CD4-positive, alpha-beta T cell treated with Interleukin-2 at 100 ng/mL for 4 hours (primary cell): ENCODE data around the gene SPDYE1.

ENCODE experiments used
- DNase-seq: peaks from one replicate; pipeline ENCODE4 v3.0.0-alpha.2; 2020; ENCODE audit warnings: low spot score

Gene SPDYE1

DNA sequence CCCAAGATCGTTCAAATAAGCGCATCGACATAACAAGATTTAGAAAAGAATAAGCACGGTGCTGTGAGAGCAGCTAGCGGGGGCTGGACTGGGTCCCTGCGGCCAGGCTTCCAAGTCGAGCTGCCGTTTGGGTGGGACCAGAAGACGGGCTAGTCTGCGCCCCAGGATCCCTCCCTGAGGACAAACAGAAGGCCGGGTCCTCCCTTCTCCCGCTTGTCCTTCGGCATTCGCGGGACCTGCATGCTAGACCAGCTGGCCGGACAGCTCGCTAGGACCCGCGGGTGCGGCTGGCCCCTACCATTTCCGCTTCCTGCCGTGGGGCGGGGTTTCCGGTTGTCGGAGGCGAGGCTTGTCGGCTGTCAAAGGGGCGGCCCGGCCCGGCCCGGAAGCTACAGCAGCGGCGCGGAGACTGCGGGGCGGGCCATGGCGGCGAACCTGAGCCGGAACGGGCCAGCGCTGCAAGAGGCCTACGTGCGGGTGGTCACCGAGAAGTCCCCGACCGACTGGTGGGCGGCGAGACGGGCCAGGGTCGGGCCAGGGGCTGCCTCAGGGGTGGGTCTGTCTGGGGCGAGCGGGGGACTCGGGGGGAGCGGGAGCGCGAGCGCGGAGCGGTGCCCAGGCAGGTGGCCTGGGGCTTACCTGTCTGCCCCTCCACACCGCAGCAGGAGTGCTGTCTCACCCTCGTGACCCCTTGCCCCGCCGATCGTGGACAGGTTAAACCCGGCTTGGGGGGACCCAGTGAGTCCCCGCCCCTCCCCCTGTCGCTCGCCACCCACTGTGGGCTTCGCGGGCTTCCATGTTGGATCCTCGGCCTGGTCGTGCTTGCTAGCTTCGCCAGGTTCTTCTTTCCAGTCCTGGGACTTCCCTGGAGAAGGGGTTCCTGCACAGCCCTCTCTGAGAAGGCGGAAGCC, 46.9 kb downstream of the SPDYE1 start, which contains the start of gene DBNL:
DBNL (plus strand) TSS at position 388 of the 911 bp plus-strand sequence; CDS start at position 424, 36 bp downstream.
- peak; percentile 85 for DNase-seq

DNA sequence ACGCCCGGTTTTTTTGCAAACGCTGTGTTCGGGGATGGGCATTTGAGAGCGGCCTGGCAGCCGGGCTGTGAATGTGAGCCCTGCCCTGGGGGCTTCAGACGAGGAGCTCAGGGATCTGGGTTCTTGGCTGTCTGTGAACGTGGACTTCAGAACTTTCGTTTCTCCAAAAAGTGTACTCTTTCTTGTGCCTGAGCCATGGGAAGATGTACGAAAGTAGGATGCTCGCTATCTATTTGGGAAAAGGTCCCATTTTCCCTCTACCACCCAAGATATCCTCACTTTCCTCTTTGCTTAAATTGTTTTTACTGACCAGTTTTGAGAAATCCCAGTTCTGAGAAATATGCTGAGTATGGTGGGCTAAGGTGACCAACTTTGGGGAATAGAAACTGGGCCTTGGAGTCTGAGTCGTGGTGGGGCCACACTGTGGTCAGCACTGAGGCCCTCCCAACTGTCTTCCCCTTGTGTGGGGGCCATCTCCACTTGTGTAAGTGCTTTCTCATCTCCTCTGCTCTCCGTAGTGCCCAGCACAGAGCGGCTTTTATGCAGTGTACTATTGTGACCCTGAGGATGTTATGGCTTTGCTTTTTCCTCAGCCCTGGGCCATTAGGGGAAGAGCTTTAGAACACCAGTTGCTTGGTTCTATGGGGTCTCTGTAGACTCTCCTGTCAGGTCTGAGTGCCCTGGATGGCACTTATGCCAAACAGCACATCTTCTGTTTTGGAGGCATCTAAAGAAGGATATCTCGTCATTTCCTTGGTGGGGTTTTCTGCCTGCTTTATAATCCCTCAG, 47.7 kb downstream of the SPDYE1 start:
- DNase-seq: no peak

DNA sequence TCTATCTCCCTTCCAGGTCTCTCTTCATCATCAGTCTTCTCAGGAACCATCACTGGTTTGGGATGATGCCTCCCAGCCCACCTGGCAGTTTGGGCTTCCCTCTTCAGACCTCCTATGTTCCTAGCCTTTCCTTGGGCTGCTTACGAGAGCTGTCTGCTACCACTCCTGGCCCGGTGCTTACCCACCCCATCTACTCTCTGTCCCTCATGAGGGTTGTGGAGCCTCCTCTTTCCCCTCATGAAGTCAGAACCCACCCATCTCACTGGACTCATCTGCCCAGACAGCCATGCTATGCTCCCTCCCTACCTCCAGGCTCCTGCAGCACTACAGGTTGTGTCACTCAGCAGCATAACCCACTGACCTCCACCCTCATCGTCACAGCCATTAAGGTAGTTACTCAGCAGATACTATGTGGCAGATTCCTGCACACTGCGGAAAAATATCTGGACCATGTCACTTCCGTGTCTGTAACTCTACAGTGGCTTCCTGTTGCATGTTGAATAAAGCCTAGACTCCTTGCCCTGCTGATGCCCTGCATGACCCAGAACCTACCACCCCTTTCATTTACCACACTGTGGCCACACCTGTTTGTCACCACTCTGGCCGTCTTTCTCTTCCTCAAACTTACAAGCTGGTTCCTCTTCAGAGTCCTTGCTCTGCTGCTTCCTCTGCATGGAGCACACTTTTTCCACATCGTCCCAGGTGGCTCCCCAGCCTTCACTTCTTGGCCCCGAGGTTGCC, 48.8 kb downstream of the SPDYE1 start:
- DNase-seq: peak; percentile 60

DNA sequence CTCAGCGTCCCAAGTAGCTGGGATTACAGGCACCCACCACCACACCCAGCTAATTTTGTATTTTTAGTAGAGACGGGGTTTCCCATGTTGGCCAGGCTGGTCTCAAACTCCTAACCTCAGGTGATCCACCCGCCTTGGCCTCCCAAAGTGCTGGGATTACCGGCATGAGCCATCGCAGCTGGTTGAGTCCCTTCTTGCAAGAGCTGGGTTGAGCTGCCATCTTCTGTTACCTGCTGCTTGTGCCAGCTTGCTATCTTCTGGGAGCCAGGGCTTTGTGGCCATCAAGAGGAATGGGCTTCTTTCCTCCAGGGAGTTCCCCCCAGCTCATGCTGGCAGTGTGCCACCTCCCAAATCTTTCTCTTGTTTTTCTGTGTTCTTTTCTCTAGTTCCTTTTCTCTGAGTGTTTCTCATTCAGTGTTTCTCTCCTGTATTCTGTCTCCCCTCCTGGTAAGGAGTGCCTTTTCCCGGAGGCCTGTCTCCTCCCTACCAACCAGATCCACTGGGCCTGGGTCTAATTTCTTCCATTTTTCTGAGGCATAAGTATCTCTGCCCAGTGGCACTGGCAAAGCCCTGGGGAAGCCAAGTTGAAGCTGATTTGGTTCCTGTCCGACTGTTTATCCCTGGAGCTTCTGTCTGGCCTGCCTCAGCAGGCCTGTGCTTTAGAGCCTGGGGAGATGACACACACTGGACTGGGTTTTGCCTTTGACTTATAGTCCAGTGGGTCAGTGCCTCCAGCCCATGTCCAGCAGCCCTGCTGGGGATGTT, 50.5 kb downstream of the SPDYE1 start:
- no peak for DNase-seq

DNA sequence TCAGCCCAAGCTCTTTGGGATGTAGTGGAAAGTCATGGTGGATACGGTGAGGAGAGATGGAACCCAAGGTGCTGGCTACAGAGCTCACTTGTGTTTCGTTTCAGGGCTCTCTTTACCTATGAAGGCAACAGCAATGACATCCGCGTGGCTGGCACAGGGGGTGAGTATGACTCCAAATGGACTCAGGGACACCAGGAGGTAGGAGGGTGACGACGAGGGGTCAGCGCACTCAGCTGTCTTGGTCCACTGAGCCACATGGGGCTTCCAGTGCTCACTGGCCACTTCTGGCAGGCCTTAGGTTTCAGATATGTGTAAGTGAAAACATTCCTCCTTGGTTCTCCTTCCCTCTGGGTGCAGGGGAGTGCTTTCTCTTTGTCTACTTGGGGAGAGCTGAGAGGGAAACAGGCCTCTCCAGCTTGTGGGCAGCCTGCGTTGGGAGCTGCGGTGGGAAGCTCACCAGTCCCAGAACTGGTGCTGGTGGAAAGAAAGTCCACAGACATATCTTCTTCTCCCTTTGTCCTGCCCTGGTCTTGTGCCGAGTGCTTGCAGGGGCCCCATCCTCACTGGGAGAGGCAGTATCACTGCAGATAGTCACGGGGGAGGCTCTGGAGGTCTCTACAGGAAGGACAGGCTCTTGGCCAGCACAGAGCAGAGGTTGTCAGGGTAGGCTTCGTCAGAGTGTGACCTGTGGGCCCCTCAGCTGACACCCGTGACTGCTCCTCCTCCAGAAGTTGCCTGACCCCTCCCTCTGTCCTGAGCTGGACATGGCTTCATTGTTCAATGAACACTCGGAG, 52.6 kb downstream of the SPDYE1 start:
- no peak for DNase-seq

DNA sequence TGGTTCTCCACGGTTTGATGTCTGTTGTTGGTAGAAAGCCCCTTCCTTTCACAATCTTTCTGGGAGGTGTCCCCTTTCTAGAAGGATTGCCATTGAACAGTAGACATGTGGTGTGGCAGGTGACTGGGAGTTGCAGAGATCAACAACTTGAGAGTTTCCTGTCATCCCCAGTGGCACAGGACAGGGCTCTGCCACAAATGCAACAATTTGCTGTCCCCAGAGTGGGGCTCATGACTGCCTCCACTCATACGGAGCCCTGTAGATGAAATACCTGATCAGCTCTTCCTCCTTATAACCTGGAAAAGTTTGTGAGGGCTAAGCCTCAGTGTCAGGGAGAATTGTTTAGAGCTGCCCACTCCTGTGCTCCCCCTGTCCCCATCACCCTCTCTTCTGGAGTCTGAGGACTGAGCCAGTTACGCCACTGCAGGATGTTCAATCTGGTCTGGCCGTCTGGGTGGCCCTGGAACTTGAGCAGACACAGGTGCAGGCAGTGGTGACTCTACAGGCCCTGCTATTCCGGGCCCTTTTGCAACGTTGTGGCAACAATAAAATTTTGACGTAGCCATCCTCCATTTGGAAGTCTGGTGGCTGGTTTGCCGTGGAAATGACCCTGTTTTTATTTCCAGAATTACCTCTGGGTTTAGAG, 53.3 kb downstream of the SPDYE1 start:
- no peak for DNase-seq

DNA sequence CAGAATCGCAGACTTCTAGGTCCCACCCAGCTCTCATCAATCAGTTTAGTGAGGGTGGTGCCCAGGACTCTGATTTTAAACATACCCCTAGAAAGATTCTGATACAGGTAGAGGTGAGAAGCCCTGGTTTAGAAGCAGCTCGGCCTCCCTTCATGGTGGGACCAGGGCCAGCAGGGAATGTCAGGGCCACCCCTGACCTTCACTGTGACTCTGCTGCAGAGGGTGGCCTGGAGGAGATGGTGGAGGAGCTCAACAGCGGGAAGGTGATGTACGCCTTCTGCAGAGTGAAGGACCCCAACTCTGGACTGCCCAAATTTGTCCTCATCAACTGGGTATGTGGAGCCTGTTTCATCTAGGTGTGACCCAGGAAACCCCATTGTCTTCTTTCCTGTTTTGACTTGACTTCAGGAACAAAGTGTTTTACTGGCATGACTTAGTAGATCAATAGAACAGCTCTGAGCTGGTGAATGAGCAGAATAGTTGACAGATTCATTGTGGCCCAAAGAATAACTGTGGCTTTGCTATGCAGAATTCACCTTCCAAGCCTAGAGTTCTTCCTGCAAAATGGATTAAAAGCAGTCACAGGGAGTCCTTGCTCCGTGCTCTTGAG, 54.0 kb downstream of the SPDYE1 start:
- DNase-seq: no peak

DNA sequence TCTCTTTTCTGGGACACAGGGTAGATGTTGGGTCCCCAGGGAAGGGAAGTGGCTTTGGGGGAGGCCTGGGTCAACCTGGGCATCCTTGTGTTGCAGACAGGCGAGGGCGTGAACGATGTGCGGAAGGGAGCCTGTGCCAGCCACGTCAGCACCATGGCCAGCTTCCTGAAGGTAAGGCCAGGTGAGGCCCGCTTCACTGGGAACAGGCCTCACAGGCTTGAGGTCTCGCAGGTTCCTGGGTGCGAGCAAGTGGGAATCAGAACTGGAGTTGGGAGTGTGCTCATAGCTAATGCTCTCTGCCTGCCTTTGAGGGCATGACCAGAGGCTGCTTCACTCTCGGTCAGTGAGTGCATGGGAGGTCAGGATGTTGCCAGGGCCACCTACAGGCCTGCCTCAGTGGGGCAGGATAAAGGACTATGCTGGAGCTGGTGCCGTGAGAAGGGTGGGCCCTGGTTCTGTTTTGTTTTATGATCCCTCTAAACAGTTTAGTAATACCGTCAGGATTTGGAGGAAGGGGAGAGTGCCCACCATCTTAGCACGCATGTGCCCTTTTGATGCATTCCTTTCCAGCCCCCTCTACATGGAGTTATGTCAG, 55.2 kb downstream of the SPDYE1 start:
- no peak for DNase-seq

DNA sequence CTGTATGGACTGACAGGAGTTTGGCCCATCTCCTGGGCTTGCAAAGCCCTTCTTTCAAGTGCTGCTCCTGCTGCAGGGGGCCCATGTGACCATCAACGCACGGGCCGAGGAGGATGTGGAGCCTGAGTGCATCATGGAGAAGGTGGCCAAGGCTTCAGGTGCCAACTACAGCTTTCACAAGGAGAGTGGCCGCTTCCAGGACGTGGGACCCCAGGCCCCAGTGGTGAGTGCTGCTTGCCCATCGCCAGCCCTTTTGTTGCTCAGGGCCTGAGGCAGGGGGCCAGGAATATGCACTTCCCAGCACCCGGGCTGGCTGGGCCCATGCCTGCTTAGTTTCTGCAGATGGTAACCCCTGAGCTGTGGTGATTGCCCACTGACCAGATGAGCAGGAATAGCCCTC, 59.0 kb downstream of the SPDYE1 start:
- no peak for DNase-seq

DNA sequence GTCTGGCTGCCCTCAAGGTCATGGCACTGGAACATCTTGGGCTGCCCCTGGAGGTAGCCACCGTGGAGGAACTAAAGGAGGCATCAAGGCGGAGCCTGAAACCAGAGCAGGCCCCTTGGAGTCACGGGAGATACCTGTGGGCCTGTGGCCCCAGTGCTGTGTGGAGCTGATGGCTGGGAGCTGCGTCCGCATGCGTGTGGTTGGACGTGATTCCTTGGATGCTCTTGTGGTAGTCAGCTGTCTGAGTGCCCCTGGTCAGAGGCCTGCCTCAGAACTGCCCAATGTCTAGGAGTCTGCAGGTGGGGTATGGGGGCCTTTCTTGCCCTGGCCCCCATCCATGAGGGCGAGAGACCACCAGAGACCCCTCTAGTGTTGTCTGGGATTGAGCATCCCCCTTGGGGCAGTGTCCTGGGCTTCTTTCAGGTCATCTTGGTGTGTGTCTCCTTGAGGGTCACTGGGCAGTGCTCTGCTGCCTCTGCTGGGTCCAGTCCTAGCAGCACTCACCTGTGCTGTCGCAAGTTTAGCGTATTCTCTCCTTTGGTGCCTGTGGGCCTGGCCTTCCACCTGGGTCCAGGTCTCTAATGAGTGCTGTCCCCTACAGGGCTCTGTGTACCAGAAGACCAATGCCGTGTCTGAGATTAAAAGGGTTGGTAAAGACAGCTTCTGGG, 59.6 kb downstream of the SPDYE1 start:
- no peak for DNase-seq

DNA sequence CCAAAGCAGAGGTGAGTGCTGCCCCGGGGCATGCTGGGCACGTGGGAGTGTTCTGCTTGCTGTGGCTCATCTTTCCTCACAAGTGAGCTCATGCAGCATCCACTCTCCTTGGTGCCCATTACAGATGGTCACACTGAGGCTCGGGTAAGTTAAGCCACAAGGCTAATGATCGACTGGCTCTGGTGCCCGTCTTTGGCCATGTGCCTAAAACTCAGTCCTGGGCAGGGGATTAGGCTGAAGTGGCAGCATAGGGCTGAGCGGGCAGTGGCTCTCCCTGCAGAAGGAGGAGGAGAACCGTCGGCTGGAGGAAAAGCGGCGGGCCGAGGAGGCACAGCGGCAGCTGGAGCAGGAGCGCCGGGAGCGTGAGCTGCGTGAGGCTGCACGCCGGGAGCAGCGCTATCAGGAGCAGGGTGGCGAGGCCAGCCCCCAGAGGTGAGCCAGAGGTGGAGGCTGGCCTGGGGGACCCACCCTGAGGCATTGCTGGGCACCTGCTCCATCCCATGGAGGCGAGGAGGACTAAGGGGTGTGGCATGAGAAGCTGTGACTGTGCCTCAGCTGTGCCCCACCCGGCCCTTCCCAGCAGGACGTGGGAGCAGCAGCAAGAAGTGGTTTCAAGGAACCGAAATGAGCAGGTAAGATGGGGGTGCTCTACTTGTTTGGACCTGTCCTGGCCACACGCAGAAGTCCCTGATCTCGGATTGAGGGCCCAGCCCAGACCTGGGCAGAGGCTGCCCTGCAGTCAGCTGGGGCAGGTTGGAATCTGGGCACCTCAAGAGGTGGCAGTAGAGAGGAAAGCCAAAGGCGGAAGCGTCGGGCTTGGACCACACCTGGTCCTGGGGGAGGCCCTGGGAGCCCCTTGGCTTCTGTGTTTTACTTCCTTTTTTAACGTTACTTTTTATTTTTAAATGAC, 60.4 kb downstream of the SPDYE1 start:
- DNase-seq: no peak

DNA sequence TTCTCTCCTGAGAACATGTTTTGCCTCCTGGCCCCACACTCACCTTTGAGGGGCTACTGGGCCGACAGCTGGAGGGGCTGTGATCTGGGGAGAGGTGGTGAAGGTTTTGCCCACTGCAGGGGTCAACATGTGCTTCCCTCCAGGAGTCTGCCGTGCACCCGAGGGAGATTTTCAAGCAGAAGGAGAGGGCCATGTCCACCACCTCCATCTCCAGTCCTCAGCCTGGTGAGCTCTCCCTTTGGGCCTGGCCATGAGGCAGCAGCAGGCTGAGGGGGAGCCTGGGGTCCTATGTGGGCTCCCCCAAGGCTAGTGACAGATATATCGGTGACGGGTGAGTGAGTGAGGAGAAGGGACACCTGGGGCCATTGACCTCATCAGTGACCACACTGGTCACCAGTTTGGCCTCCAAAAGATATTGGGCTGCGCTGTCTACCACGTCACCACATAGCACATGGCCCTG, 61.1 kb downstream of the SPDYE1 start:
- no peak for DNase-seq

DNA sequence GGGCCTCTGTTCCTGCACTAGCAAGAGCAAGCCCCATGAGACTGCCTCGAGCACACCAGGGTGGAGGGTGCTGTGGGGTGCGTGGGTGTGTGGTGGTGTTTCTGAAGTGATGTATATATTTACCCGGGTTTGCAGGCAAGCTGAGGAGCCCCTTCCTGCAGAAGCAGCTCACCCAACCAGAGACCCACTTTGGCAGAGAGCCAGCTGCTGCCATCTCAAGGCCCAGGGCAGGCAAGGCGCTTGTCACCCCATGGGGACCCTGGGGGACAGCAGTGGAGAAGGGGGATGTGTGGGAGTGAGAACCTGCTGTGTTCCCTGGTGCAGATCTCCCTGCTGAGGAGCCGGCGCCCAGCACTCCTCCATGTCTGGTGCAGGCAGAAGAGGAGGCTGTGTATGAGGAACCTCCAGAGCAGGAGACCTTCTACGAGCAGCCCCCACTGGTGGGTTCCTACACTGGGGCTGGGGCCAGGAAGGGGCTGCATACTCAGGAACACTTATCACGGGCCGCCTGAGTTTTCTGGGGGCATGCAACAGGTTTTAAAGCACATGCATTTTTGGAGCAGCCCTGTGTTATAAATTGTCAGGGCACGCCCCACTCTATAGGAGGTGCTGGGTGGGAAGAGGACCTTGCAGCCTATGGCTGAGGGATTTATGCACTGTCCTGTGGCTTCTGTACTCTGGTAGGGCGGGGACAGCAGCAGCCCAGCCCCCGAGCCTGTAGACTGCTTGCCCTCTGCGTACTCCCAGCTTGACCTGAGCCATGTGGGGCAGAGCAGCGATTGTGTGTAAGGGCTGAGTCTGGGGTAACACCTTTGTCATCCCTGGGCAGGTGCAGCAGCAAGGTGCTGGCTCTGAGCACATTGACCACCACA, 61.8 kb downstream of the SPDYE1 start:
- DNase-seq: no peak
